Gastrocnemius medialis (tissue), 4 donors: Measurements from ENCODE around the gene GOLPH3. TPM values are rescaled to one million over a fixed set of nuclear protein-coding genes. Genes with fewer than 3 reads are reported as not detected.

ENCODE experiments used
- ATAC-seq, 2 donors: fragments of 150-250 bp; one replicate each; pipeline ENCODE4 v1.9.1; 2016
- DNase-seq, 2 donors: peaks; one replicate each; pipeline ENCODE4 v3.0.0-alpha.2; 2019
- H3K27ac ChIP-seq, 4 donors: fragments of 200-600 bp; sonication (generic); 1 replicate in 1 of 4; 2 replicates in 3 of 4; pipeline ENCODE4 v1.5.1; 2016 to 2018; ENCODE audit warnings: mild to moderate bottlenecking in 2 of 4, moderate library complexity in 1 of 4
- H3K27me3 ChIP-seq, 3 donors: fragments of 200-600 bp; sonication (generic) in 2 of 3; 1 replicate in 1 of 3; 2 replicates in 2 of 3; pipeline versions ENCODE4 v1.5.1 to v1.6.0; 2016 to 2019; ENCODE audit warnings: mild to moderate bottlenecking in 1 of 3, moderate library complexity in 1 of 3
- H3K36me3 ChIP-seq, 2 donors: fragments of 200-600 bp; sonication (generic) in 1 of 2; one replicate each; pipeline ENCODE4 v1.5.1; 2017 to 2018
- H3K4me1 ChIP-seq, 2 donors: fragments of 200-600 bp; sonication (generic) in 1 of 2; one replicate each; pipeline ENCODE4 v1.5.1; 2016 to 2017; ENCODE audit warnings: mild to moderate bottlenecking in 2 of 2
- H3K4me3 ChIP-seq, 4 donors: fragments of 200-600 bp; sonication (generic) in 3 of 4; 1 replicate in 1 of 4; 2 replicates in 3 of 4; pipeline ENCODE4 v1.5.1; 2016 to 2019; ENCODE audit warnings: mild to moderate bottlenecking in 2 of 4
- H3K9me3 ChIP-seq, 3 donors: fragments of 200-600 bp; sonication (generic) in 2 of 3; 1 replicate in 1 of 3; 2 replicates in 2 of 3; pipeline ENCODE4 v1.5.1; 2016 to 2019
- CTCF ChIP-seq, 5 experiments: fragments of 450-650 bp in 3 of 5; fragments of 200-600 bp in 2 of 5; sonication (generic) in 2 of 5; IDR thresholded peaks in 4 of 5; conservative IDR thresholded peaks in 1 of 5; 1 replicate in 4 of 5; 2 replicates in 1 of 5; pipeline ENCODE4 v1.5.1; 2016 to 2019; ENCODE audit warnings: antibody characterized with exemption in 5 of 5, mild to moderate bottlenecking in 3 of 5, moderate library complexity in 3 of 5
- POLR2A ChIP-seq, 2 donors: fragments of 450-650 bp; IDR thresholded peaks; one replicate each; pipeline ENCODE4 v1.6.1; 2017; ENCODE audit warnings: antibody characterized with exemption in 2 of 2, mild to moderate bottlenecking in 2 of 2, moderate library complexity in 2 of 2
- in situ Hi-C, 4 donors: fragments of 200-750 bp; cut with MboI; loops; one replicate each; pipeline versions ENCODE4 v1.15.0 to v1.8.0; 2017; ENCODE audit warnings: low sequenced_read_pairs in 4 of 4
- intact Hi-C: fragments of 100-400 bp; cut with DNase I; formaldehyde crosslinking; loops from one replicate; pipeline ENCODE4 v1.15.1; 2023; ENCODE audit warnings: low total_unique reads
- total RNA-seq, 4 donors: library from RNA; depleted of rRNA; stranded (reverse); fragments of >200 nt; gene quantifications; one replicate each; pipeline versions ENCODE4 v1.1.0 to v1.2.3, GENCODE V29; 2016

The GOLPH3 gene
- total RNA-seq, 4 donors from 2014 or later = 34.9 to 77.8 (median 46.1) TPM

- intact Hi-C loops = no loop called here
Measured at GRCh38 chr5:32099486-32100035, 74.6 kb downstream of the GOLPH3 start.

DNA sequence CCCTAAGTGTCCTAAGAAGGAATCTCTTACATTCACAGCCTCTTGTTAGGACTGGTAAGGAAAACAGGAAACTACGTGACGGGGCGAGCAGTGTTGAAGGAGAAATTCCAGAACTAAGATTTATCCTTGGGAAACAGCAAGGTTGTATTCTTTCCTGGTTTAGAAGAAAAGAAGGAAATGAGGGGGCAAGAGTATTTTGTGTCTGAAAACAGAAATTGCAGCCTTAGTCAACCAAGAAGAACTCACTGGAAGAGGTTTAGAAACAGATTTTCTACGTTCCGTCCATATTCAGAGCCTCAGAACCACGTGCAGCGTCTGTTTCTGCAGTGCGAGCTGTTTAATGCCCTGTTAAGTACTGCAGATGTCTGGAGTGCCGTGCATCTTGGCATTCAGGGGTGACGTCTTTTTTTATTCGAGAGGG is 75.2 kb downstream of the GOLPH3 start:
- ATAC-seq (no peak), DNase-seq (no peak)
- in situ Hi-C loops = loop anchor here in 3 of 4 donors (10.0 to 25.0 kb wide), 3 partner anchors 274 to 514 kb away; no protein-coding TSS in a partner anchor
- Histone ChIP-seq H3K4me3 (no peak overlapping the region), H3K9me3 (no peaks in the 10 kb centered on the region), H3K27me3 (no peaks in the 10 kb centered on the region), H3K4me1 (peaks cover 5 to 14% of the 10 kb centered on the region in 2 donors), H3K36me3 (peaks cover 0 to 31% of the 10 kb centered on the region in 2 donors), H3K27ac (peak overlapping the region in 3 of 4 donors; percentile 12 to 53 (median 52))
- TF ChIP-seq POLR2A (IDR thresholded peaks at IDR 0.05) (no peak), CTCF (IDR thresholded peaks at IDR 0.05 in 4 of 5, conservative IDR thresholded peaks at IDR 0.05 in 1 of 5) (no peak)
- intact Hi-C loops = no loop called here

More at GRCh38 chr5:32099486-32100035, 74.6 kb downstream of the GOLPH3 start:
- ATAC-seq (no peak), DNase-seq (no peak)
- TF ChIP-seq CTCF (IDR thresholded peaks at IDR 0.05 in 4 of 5, conservative IDR thresholded peaks at IDR 0.05 in 1 of 5) (no peak), POLR2A (IDR thresholded peaks at IDR 0.05) (no peak)
- Histone ChIP-seq H3K36me3 (peaks cover 0 to 35% of the 10 kb centered on the region in 2 donors), H3K4me1 (peaks cover 5 to 14% of the 10 kb centered on the region in 2 donors), H3K9me3 (no peaks in the 10 kb centered on the region), H3K27ac (peak overlapping the region in 3 of 4 donors; percentile 12 to 53 (median 52)), H3K27me3 (no peaks in the 10 kb centered on the region), H3K4me3 (no peak overlapping the region)
- in situ Hi-C loops = loop anchor here in 3 of 4 donors (10.0 to 25.0 kb wide), 3 partner anchors 275 to 515 kb away; no protein-coding TSS in a partner anchor

- DNase-seq = no peak
- peaks cover 0 to 26% of the 10 kb centered on the region in 2 donors for H3K36me3 ChIP-seq
- intact Hi-C loops = no loop called here
Measured at GRCh38 chr5:32098291-32098690, 75.8 kb downstream of the GOLPH3 start.

DNA sequence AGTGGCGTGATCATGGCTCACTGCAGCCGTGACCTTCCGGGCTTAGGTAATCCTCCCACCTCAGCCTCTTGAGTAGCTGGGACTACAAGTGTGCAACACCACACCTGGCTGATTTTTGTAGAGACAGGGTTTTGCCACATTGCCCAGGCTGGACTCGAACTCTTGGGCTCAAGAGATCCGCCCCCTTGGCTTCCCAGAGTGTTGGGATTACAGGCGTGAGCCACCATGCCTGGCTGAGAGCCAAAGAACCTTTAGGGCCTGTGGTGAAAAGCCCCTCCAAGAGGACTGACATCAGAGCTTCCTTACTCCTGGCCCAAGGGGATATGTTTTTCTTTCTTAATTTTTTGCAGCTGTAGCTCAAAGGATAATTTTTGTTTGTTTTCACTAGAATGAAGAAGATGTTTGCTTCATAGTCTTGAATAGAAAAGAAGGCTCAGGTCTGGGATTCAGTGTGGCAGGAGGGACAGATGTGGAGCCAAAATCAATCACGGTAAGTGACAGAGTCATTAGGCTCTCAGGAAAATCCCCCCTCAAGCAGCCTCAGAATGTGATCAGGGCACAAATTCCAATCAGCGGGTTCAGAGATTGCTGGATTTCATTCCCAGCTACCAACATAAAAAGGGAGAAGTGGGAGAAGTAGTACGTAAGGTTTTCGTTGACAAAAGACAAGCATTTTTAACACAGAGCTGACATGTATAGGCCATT is 77.1 kb downstream of the GOLPH3 start:
- ATAC-seq (no peak), DNase-seq (no peak)
- intact Hi-C loops (no loop called here), in situ Hi-C loops (loop anchor here in 3 of 4 donors (10.0 to 25.0 kb wide), 3 partner anchors 272 to 512 kb away; no protein-coding TSS in a partner anchor)
- no peaks in the 10 kb centered on the region for H3K9me3 ChIP-seq
- TF ChIP-seq POLR2A (IDR thresholded peaks at IDR 0.05) (no peak), CTCF (IDR thresholded peaks at IDR 0.05 in 4 of 5, conservative IDR thresholded peaks at IDR 0.05 in 1 of 5) (no peak)
- H3K36me3 ChIP-seq = peaks cover 0 to 14% of the 10 kb centered on the region in 2 donors
- H3K27me3 ChIP-seq = no peaks in the 10 kb centered on the region
- H3K27ac ChIP-seq = no peak overlapping the region
- peaks cover 15 to 24% of the 10 kb centered on the region in 2 donors for H3K4me1 ChIP-seq
- H3K4me3 ChIP-seq = no peak overlapping the region

More at GRCh38 chr5:32098291-32098690, 75.8 kb downstream of the GOLPH3 start:
- TF ChIP-seq CTCF (IDR thresholded peaks at IDR 0.05 in 4 of 5, conservative IDR thresholded peaks at IDR 0.05 in 1 of 5) (no peak), POLR2A (IDR thresholded peaks at IDR 0.05) (no peak)
- no peaks in the 10 kb centered on the region for H3K9me3 ChIP-seq
- peak overlapping the region in 3 of 4 donors; percentile 19 to 53 (median 52) for H3K27ac ChIP-seq
- in situ Hi-C loops = loop anchor here in 3 of 4 donors (10.0 to 25.0 kb wide), 3 partner anchors 273 to 513 kb away; no protein-coding TSS in a partner anchor
- ATAC-seq = no peak
- H3K27me3 ChIP-seq = no peaks in the 10 kb centered on the region
- H3K4me3 ChIP-seq = no peak overlapping the region
- peaks cover 5 to 14% of the 10 kb centered on the region in 2 donors for H3K4me1 ChIP-seq
